ENCODE data around the gene KRT86. TPM values are rescaled to one million over a fixed set of nuclear protein-coding genes. Genes with fewer than 3 reads are reported as not detected.

Gene KRT86
- total RNA-seq, 1 donor from 2014 or later: not detected

DNA sequence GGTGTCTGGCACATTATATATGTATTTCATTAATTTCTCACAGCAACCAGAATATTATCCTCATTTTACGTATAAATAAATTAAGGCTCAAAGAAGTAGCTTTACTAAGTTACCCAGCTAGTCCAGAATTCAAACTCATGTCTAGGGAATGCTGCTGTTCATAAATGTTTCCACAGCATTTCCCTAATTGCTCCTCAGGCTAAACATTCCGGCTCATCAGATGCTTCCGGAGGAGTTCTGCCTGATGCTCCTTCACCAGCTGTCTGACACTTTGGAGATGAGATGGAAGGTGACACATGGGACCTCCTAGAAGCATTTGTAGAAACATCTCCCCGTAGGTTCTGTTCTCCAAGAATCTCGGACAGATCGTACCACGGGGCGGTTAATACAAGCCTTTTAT, 80.7 kb downstream of the KRT86 start:
- H3K36me3 Mint-ChIP-seq: no peaks in the 10 kb centered on the region

DNA sequence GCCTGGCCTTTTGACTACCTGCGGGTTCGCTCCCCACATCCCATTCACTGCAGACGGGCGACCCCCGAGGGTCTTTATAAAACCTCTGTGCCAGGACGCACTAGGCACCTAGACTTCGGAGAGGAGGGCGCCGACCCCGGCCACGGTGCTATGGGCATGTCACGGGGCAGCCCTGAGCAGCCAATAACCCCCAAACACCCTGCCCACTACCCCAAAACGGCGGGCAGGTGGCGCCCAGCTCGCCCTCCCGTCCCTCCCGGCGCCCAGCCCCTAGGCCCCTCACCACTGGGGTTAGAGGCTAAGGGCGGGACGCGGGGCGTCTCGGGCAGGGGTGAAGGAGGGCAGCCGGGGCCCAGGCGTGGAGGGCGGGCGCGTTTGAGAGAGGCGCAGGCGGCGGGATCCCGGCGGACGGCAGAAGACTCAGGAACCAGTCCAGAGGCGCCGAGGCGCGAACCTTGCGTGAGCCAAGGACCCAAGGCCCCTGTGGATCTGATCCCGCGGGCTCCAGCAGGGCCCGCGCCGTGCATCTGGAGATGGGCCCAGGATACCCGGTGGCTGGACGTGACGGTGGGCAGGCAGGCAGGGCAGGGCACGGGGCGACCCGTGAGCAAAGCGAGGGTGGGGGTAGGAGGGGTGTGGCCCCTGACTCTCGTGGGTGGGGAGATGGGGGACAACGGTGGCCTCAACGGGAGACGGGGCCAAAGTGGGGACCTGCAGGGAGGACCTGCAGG, 81.8 kb downstream of the KRT86 start:
- Histone ChIP-seq H3K79me2 (ENCODE audit: low read depth) (no peaks in the 10 kb centered on the region), H3K27ac (no peak overlapping the region), H3K27me3 (no peaks in the 10 kb centered on the region), H3K9ac (no peak overlapping the region), H3K4me1 (no peaks in the 10 kb centered on the region), H2AFZ (replicated peaks) (no peak overlapping the region), H3F3A (ENCODE audit: low read depth) (no peaks in the 10 kb centered on the region), H3K9me3 (ENCODE audit: low read depth) (no peaks in the 10 kb centered on the region), H3K4me3 (no peak overlapping the region), H3K36me3 (no peaks in the 10 kb centered on the region), H4K20me1 (ENCODE audit: low read depth) (no peaks in the 10 kb centered on the region), H3K4me2 (no peak overlapping the region)
- Mint-ChIP-seq H3K4me3 (no peak overlapping the region), H3K36me3 (no peaks in the 10 kb centered on the region), H3K4me1 (peaks cover 15% of the 10 kb centered on the region), H3K27ac (no peak overlapping the region), H3K9me3 (no peaks in the 10 kb centered on the region), H3K27me3 (ENCODE audit: insufficient read depth, low read depth) (peaks cover 7% of the 10 kb centered on the region)
- no peak for DNase-seq (ENCODE audit: low spot score)
- TF ChIP-seq EZH2 (IDR thresholded peaks at IDR 0.05): no peak
- TF ChIP-seq EZH2phosphoT487 (IDR thresholded peaks at IDR 0.05): no peak
- TF ChIP-seq, protein P1, sequence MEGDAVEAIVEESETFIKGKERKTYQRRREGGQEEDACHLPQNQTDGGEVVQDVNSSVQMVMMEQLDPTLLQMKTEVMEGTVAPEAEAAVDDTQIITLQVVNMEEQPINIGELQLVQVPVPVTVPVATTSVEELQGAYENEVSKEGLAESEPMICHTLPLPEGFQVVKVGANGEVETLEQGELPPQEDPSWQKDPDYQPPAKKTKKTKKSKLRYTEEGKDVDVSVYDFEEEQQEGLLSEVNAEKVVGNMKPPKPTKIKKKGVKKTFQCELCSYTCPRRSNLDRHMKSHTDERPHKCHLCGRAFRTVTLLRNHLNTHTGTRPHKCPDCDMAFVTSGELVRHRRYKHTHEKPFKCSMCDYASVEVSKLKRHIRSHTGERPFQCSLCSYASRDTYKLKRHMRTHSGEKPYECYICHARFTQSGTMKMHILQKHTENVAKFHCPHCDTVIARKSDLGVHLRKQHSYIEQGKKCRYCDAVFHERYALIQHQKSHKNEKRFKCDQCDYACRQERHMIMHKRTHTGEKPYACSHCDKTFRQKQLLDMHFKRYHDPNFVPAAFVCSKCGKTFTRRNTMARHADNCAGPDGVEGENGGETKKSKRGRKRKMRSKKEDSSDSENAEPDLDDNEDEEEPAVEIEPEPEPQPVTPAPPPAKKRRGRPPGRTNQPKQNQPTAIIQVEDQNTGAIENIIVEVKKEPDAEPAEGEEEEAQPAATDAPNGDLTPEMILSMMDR (IDR thresholded peaks at IDR 0.05): no peak

More for the DNA sequence above, 80.7 kb downstream of the KRT86 start:
- TF ChIP-seq, protein P1 (IDR thresholded peaks at IDR 0.05): no peak
- TF ChIP-seq EZH2phosphoT487 (IDR thresholded peaks at IDR 0.05): no peak
- TF ChIP-seq EZH2 (IDR thresholded peaks at IDR 0.05): no peak
- Histone ChIP-seq H4K20me1 (ENCODE audit: low read depth) (no peaks in the 10 kb centered on the region), H3K9ac (no peak overlapping the region), H3K4me3 (no peak overlapping the region), H3F3A (ENCODE audit: low read depth) (no peaks in the 10 kb centered on the region), H3K9me3 (ENCODE audit: low read depth) (no peaks in the 10 kb centered on the region), H3K27ac (no peak overlapping the region), H3K36me3 (no peaks in the 10 kb centered on the region), H3K79me2 (ENCODE audit: low read depth) (no peaks in the 10 kb centered on the region), H2AFZ (replicated peaks) (no peak overlapping the region), H3K4me1 (no peaks in the 10 kb centered on the region), H3K27me3 (no peaks in the 10 kb centered on the region), H3K4me2 (no peak overlapping the region)
- no peaks in the 10 kb centered on the region for H3K9me3 Mint-ChIP-seq
- peaks cover 4% of the 10 kb centered on the region for H3K27me3 Mint-ChIP-seq (ENCODE audit: insufficient read depth, low read depth)
- no peak for DNase-seq (ENCODE audit: low spot score)
- H3K4me3 Mint-ChIP-seq: no peak overlapping the region
- no peak overlapping the region for H3K27ac Mint-ChIP-seq
- H3K4me1 Mint-ChIP-seq: peaks cover 15% of the 10 kb centered on the region

- TF ChIP-seq EZH2phosphoT487 (IDR thresholded peaks at IDR 0.05): no peak
- TF ChIP-seq, protein P1 (IDR thresholded peaks at IDR 0.05): no peak
- no peak for TF ChIP-seq EZH2 (IDR thresholded peaks at IDR 0.05)
- H3K4me3 Mint-ChIP-seq: no peak overlapping the region
- peaks cover 15% of the 10 kb centered on the region for H3K4me1 Mint-ChIP-seq
- no peaks in the 10 kb centered on the region for H3K36me3 ChIP-seq
- H3K27ac ChIP-seq: no peak overlapping the region
- H3K27me3 Mint-ChIP-seq (ENCODE audit: insufficient read depth, low read depth): peaks cover 7% of the 10 kb centered on the region
- H3K79me2 ChIP-seq (ENCODE audit: low read depth): no peaks in the 10 kb centered on the region
- H3K27me3 ChIP-seq: no peaks in the 10 kb centered on the region
- H4K20me1 ChIP-seq (ENCODE audit: low read depth): no peaks in the 10 kb centered on the region
- H3F3A ChIP-seq (ENCODE audit: low read depth): no peaks in the 10 kb centered on the region
- no peak overlapping the region for H2AFZ ChIP-seq (replicated peaks)
- H3K4me2 ChIP-seq: no peak overlapping the region
- no peaks in the 10 kb centered on the region for H3K9me3 Mint-ChIP-seq
- no peak overlapping the region for H3K4me3 ChIP-seq
- no peak for DNase-seq (ENCODE audit: low spot score)
- no peaks in the 10 kb centered on the region for H3K4me1 ChIP-seq
- no peak overlapping the region for H3K9ac ChIP-seq
- H3K27ac Mint-ChIP-seq: no peak overlapping the region
- no peaks in the 10 kb centered on the region for H3K36me3 Mint-ChIP-seq
- no peaks in the 10 kb centered on the region for H3K9me3 ChIP-seq (ENCODE audit: low read depth)
Observed at GRCh38 chr12:52356762-52357580, 82.5 kb downstream of the KRT86 start.

Other genes starting within 250 kb of the KRT86 start
- gene NR4A1, start 223.2 kb upstream of the KRT86 start, total RNA-seq (ENCODE audit: low replicate concordance): 8.2 and 13.0 TPM in 2 replicates
- 19.8 and 33.7 TPM in 2 replicates for gene ATG101, start 204.7 kb upstream of the KRT86 start, total RNA-seq (ENCODE audit: low replicate concordance)
- gene SMIM41, start 194.9 kb upstream of the KRT86 start, total RNA-seq (ENCODE audit: low replicate concordance): not detected in 2 replicates
- 0.12 TPM in 1 of 2 replicates, not detected in the other for gene KRT80, start 82.6 kb upstream of the KRT86 start, total RNA-seq (ENCODE audit: low replicate concordance)
- 3.2 TPM in 1 of 2 replicates, not detected in the other for gene KRT7, start 41.4 kb upstream of the KRT86 start, total RNA-seq (ENCODE audit: low replicate concordance)
- gene KRT81, start 16.9 kb downstream of the KRT86 start, total RNA-seq (ENCODE audit: low replicate concordance): 0.09 TPM in 1 of 2 replicates, not detected in the other
- gene KRT83, start 46.8 kb downstream of the KRT86 start, total RNA-seq (ENCODE audit: low replicate concordance): not detected in 2 replicates
- gene KRT85, start 92.8 kb downstream of the KRT86 start, total RNA-seq (ENCODE audit: low replicate concordance): not detected in 2 replicates
- gene KRT84, start 111.0 kb downstream of the KRT86 start, total RNA-seq (ENCODE audit: low replicate concordance): not detected in 2 replicates
- not detected in 2 replicates for gene KRT82, start 131.7 kb downstream of the KRT86 start, total RNA-seq (ENCODE audit: low replicate concordance)
- not detected in 2 replicates for gene KRT75, start 159.7 kb downstream of the KRT86 start, total RNA-seq (ENCODE audit: low replicate concordance)
- not detected in 2 replicates for gene KRT6B, start 177.5 kb downstream of the KRT86 start, total RNA-seq (ENCODE audit: low replicate concordance)
- gene KRT6C, start 199.2 kb downstream of the KRT86 start, total RNA-seq (ENCODE audit: low replicate concordance): not detected in 2 replicates
- gene KRT6A, start 218.6 kb downstream of the KRT86 start, total RNA-seq (ENCODE audit: low replicate concordance): not detected in 2 replicates
- gene KRT5, start 245.7 kb downstream of the KRT86 start, total RNA-seq (ENCODE audit: low replicate concordance): not detected in 2 replicates